ENCODE results near the gene PLXDC2.

DNA sequence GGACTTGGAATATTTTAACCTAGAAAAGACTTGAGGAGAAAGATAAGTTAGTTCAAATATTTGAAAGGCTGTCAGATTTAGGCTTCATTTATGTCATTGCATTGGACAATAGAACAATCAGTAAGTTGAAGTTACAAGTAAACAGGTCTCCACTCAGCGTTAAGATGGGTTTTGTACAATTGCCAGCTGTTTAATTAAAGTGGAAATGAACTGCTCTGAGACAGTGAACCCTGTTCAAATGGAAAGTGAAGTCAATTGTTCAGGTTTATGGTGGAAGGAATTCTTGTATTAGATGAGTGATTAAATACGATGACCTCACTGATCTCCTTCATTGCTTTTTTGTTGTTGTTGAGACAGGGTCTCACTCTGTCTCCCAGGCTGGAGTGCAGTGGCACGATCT lies 151.7 kb downstream of the PLXDC2 start:
- TF ChIP-seq, protein P1, sequence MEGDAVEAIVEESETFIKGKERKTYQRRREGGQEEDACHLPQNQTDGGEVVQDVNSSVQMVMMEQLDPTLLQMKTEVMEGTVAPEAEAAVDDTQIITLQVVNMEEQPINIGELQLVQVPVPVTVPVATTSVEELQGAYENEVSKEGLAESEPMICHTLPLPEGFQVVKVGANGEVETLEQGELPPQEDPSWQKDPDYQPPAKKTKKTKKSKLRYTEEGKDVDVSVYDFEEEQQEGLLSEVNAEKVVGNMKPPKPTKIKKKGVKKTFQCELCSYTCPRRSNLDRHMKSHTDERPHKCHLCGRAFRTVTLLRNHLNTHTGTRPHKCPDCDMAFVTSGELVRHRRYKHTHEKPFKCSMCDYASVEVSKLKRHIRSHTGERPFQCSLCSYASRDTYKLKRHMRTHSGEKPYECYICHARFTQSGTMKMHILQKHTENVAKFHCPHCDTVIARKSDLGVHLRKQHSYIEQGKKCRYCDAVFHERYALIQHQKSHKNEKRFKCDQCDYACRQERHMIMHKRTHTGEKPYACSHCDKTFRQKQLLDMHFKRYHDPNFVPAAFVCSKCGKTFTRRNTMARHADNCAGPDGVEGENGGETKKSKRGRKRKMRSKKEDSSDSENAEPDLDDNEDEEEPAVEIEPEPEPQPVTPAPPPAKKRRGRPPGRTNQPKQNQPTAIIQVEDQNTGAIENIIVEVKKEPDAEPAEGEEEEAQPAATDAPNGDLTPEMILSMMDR (conservative IDR thresholded peaks at IDR 0.05 in 1 of 2, IDR thresholded peaks at IDR 0.05 in 1 of 2; ENCODE audit: extremely low read depth in 1 of 2, insufficient read depth in 1 of 2, low read depth in 1 of 2, low read length in 2 of 2), result no peak
- no peak for TF ChIP-seq EZH2 (IDR thresholded peaks at IDR 0.05; ENCODE audit: borderline replicate concordance, low read length)

Data from mammary epithelial cell (primary cell).